MM.1S (cell line): ENCODE results near the gene TCF7L2.

ENCODE experiments used
- DNase-seq: peaks from one replicate; pipeline ENCODE4 v3.0.0-alpha.2; 2015
- H2AFZ ChIP-seq: fragments of 300-600 bp; sonication (generic); 2 replicates; pipeline ENCODE4 v1.6.0; 2016; ENCODE audit warnings: antibody characterized with exemption, low read length
- H3F3A ChIP-seq: fragments of 300-600 bp; sonication (generic); 2 replicates; pipeline ENCODE4 v1.6.1; 2016; ENCODE audit warnings: mild to moderate bottlenecking, antibody characterized with exemption, low read length, moderate library complexity, mixed read lengths; ENCODE audit not compliant: insufficient read depth
- H3K27ac ChIP-seq: fragments of 300-600 bp; sonication (generic); 2 replicates; pipeline ENCODE4 v1.5.1; 2016; ENCODE audit warnings: mild to moderate bottlenecking, low read length
- H3K27me3 ChIP-seq: fragments of 300-600 bp; sonication (generic); replicated peaks from 2 replicates; pipeline ENCODE4 v1.6.0; 2016; ENCODE audit warnings: low read length; ENCODE audit not compliant: insufficient read depth
- H3K36me3 ChIP-seq: fragments of 300-600 bp; sonication (generic); replicated peaks from 2 replicates; pipeline ENCODE4 v1.6.1; 2016; ENCODE audit warnings: mild to moderate bottlenecking, low read length, mixed read lengths; ENCODE audit not compliant: insufficient read depth
- H3K4me1 ChIP-seq: fragments of 300-600 bp; sonication (generic); 2 replicates; pipeline ENCODE4 v1.6.1; 2016; ENCODE audit warnings: low read length, mixed read lengths
- H3K4me2 ChIP-seq: fragments of 300-600 bp; sonication (generic); 2 replicates; pipeline ENCODE4 v1.6.0; 2016; ENCODE audit warnings: low read depth, low read length
- H3K4me3 ChIP-seq: fragments of 300-600 bp; sonication (generic); 2 replicates; pipeline ENCODE4 v1.5.1; 2016; ENCODE audit warnings: low read length, mixed read lengths
- H3K79me2 ChIP-seq: fragments of 300-600 bp; sonication (generic); 2 replicates; pipeline ENCODE4 v1.6.1; 2016; ENCODE audit warnings: mixed run types, low read length, mixed read lengths
- H3K9ac ChIP-seq: fragments of 300-600 bp; sonication (generic); 2 replicates; pipeline ENCODE4 v1.6.1; 2016; ENCODE audit warnings: low read length, mixed read lengths
- H3K9me2 ChIP-seq: fragments of 300-600 bp; sonication (generic); replicated peaks from 2 replicates; pipeline ENCODE4 v1.6.1; 2016; ENCODE audit warnings: mild to moderate bottlenecking, low read length, mixed read lengths; ENCODE audit not compliant: insufficient read depth
- H3K9me3 ChIP-seq: fragments of 300-600 bp; sonication (generic); replicated peaks from 2 replicates; pipeline ENCODE4 v1.6.1; 2016; ENCODE audit warnings: mild to moderate bottlenecking, low read length, mixed read lengths; ENCODE audit not compliant: insufficient read depth
- H4K20me1 ChIP-seq: fragments of 300-600 bp; sonication (generic); 2 replicates; pipeline ENCODE4 v1.6.1; 2016; ENCODE audit warnings: mild to moderate bottlenecking, low read length, moderate library complexity, mixed read lengths; ENCODE audit not compliant: insufficient read depth
- CTCF ChIP-seq: fragments of 300-600 bp; sonication (generic); IDR thresholded peaks from 2 replicates; pipeline ENCODE4 v1.5.1; 2016; ENCODE audit warnings: antibody characterized with exemption, low read length, mixed read lengths
- EZH2 ChIP-seq: fragments of 300-600 bp; sonication (generic); optimal IDR thresholded peaks from 2 replicates; pipeline ENCODE3; 2017; ENCODE audit warnings: low read depth, mild to moderate bottlenecking, antibody characterized with exemption, low read length, mixed read lengths
- EZH2phosphoT487 ChIP-seq: fragments of 300-600 bp; sonication (generic); IDR thresholded peaks from 2 replicates; pipeline ENCODE4 v1.6.1; 2018; ENCODE audit warnings: antibody characterized with exemption, low read length

The TCF7L2 gene

GRCh38 chr10:113033991-113034390 is 83.9 kb downstream of the TCF7L2 start:
- no peak overlapping the region for H3K27ac ChIP-seq
- no peaks in the 10 kb centered on the region for H3K79me2 ChIP-seq
- no peak for DNase-seq
- H3K4me2 ChIP-seq: no peak overlapping the region
- H3K9me2 ChIP-seq: no peaks in the 10 kb centered on the region
- no peak for TF ChIP-seq EZH2phosphoT487
- no peak for TF ChIP-seq CTCF
- no peak for TF ChIP-seq EZH2
- H4K20me1 ChIP-seq: no peaks in the 10 kb centered on the region
- no peak overlapping the region for H3K4me3 ChIP-seq
- no peaks in the 10 kb centered on the region for H3K36me3 ChIP-seq
- H2AFZ ChIP-seq: no peak overlapping the region
- no peak overlapping the region for H3K9ac ChIP-seq
- no peaks in the 10 kb centered on the region for H3K4me1 ChIP-seq
- H3F3A ChIP-seq: no peaks in the 10 kb centered on the region
- H3K9me3 ChIP-seq: no peaks in the 10 kb centered on the region
- no peaks in the 10 kb centered on the region for H3K27me3 ChIP-seq

GRCh38 chr10:113035732-113036312 is 85.8 kb downstream of the TCF7L2 start:
- Histone ChIP-seq H3K4me2 (no peak overlapping the region), H3K79me2 (no peaks in the 10 kb centered on the region), H4K20me1 (no peaks in the 10 kb centered on the region), H3K9me2 (no peaks in the 10 kb centered on the region), H3K4me1 (no peaks in the 10 kb centered on the region), H3K36me3 (no peaks in the 10 kb centered on the region), H3K9ac (no peak overlapping the region), H3K4me3 (no peak overlapping the region), H3F3A (no peaks in the 10 kb centered on the region), H3K9me3 (no peaks in the 10 kb centered on the region), H2AFZ (no peak overlapping the region), H3K27ac (no peak overlapping the region), H3K27me3 (no peaks in the 10 kb centered on the region)
- TF ChIP-seq EZH2 (no peak), EZH2phosphoT487 (no peak), CTCF (no peak)
- DNase-seq: no peak

- no peaks in the 10 kb centered on the region for H3F3A ChIP-seq
- no peak overlapping the region for H3K9ac ChIP-seq
- no peak overlapping the region for H3K4me3 ChIP-seq
- H2AFZ ChIP-seq: no peak overlapping the region
- H3K79me2 ChIP-seq: no peaks in the 10 kb centered on the region
- H3K27ac ChIP-seq: no peak overlapping the region
- DNase-seq: no peak
- no peaks in the 10 kb centered on the region for H3K9me3 ChIP-seq
- TF ChIP-seq EZH2: no peak
- TF ChIP-seq EZH2phosphoT487: no peak
- TF ChIP-seq CTCF: no peak
- no peaks in the 10 kb centered on the region for H4K20me1 ChIP-seq
- H3K9me2 ChIP-seq: no peaks in the 10 kb centered on the region
- H3K4me2 ChIP-seq: no peak overlapping the region
- no peaks in the 10 kb centered on the region for H3K27me3 ChIP-seq
- no peaks in the 10 kb centered on the region for H3K36me3 ChIP-seq
- H3K4me1 ChIP-seq: no peaks in the 10 kb centered on the region
These were observed 86.6 kb downstream of the TCF7L2 start for GRCh38 chr10:113036619-113037018.
